SW480 (cell line): Measurements from ENCODE around the gene TRAPPC3L.

Experiments used
- DNase-seq: peaks from one replicate; pipeline ENCODE4 v3.0.0-alpha.2; 2016; ENCODE audit warnings: low spot score

The TRAPPC3L gene

DNA sequence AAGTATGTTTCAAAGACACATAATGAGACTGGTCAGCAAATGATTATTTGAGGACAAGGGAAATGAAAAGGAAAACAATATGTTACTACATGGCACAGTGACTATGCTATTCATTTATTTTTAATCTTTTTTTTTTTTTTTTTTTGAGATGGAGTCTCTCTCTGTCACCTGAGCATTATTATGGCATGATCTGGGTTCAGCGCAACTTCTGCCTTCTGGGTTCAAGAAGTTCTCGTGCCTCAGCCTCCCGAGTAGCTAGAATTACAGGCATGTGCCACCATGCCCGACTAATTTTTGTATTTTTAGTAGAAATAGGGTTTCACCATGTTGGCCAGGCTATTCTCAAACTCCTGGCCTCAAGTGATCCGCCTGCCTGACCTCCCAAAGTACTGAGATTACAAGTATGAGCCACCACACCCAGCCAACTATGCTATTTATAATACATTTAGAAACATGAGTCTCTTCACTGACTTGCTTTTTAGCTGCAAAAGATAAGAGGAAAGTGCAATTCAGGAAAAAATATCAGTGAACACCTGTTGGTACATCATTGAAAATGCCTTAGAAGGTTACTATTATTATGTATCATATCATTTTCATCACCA, 11.4 kb upstream of the TRAPPC3L start:
- DNase-seq: no peak

- no peak for DNase-seq
Measured at GRCh38 chr6:116556065-116556464, 10.6 kb upstream of the TRAPPC3L start.

DNA sequence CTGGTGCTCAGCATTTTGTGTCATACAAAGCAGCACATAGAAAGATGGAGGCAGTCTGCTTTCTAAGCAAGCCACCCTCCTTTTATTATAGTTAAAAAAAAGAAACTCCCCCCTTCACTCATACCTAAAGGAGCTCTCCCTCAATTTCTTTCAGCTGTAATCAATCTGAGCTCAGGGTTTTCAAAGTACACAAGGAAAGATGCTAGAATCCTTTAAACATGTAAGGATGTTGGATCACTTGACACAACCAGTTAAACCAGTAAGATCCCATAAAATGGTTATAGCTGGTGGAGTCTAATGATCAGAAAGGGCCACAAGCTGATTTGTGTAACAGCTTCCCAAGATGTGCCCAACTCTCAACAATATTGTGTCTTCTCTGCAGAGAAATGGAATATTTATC, 8.0 kb upstream of the TRAPPC3L start, which contains the start of gene CALHM4:
CALHM4 (plus strand) TSS at position 301 of the 400 bp plus-strand sequence; CDS start at position 344, 43 bp downstream.
- DNase-seq: no peak

- no peak for DNase-seq
Measured at GRCh38 chr6:116550796-116551195, 5.3 kb upstream of the TRAPPC3L start.

GRCh38 chr6:116547358-116547757, 1.9 kb upstream of the TRAPPC3L start:
- DNase-seq: no peak

DNA sequence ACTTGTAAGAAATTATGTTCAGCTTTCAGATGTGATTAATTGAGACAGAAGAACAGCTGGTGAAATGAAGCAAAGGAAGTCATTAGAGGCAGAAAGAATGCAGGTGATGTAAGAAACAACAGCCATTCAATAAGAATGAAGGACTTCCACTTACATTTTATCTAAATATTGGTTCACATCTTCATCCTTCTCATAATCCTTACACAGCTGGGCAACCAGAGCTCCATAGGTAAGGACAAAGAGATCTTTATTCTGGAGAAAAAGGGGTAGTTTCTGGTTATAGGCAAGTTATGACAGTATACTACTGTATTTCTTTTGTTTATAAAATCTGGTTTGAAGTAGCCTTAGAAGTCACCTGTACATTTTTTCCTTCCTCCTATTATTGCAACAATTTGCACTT, 2.3 kb downstream of the TRAPPC3L start:
- DNase-seq: no peak

- DNase-seq: no peak
Measured at GRCh38 chr6:116542426-116542825, 3.1 kb downstream of the TRAPPC3L start.

- peak; percentile 44 for DNase-seq
Measured at GRCh38 chr6:116536216-116536621, 9.3 kb downstream of the TRAPPC3L start.

DNA sequence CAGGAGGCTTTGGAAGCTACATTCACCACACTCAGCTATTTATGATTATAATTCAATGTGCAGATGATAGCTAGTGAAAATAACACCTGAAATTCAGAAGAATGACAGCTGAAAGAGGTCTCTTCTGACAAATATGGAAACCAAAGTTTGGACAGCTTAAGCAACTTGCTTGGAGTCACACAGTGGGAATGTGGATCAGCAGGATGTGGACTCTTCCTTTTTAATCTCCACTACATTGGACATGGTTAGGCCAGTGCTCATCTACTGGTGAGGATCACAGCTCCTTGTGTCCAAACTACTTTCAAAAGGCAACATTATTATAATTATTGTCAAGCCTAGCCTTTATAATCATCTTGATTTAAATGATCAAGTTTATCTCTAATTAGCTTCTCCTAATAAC, 10.4 kb downstream of the TRAPPC3L start:
- no peak for DNase-seq

DNA sequence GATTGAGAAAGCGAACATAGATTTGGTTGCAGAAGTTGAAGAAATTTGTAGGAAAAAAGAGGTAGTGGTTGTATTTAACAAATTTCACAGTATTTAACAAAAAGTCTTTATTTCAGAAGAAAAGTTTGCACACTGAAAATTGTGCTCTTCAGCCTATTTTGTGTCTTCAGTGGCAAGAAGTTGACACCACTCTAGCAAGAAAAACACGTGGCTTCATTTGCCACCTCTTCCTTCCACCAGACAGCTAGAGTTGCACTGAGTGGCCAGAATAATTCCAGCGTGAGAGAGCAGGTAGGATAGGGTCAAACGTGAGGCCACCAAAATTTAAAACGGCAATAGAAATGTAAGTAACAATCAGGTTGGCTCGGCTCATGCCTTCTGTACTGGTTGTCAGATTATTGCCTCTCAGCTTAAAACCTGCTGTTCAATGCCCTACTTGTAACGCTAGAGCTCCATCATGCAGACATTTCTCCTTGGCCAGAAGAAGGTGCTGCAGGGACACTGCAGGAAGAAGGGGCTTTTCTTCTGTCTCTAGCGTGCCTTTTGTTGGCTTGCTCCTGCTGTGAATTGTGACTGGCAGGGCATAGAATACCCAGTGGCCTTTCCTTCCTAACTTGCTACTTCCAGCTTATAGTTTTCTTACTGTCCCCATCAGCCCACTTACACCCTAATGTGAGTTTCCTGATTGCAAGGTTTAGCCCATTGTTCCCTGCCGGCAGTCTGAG, 12.1 kb downstream of the TRAPPC3L start:
- no peak for DNase-seq

DNA sequence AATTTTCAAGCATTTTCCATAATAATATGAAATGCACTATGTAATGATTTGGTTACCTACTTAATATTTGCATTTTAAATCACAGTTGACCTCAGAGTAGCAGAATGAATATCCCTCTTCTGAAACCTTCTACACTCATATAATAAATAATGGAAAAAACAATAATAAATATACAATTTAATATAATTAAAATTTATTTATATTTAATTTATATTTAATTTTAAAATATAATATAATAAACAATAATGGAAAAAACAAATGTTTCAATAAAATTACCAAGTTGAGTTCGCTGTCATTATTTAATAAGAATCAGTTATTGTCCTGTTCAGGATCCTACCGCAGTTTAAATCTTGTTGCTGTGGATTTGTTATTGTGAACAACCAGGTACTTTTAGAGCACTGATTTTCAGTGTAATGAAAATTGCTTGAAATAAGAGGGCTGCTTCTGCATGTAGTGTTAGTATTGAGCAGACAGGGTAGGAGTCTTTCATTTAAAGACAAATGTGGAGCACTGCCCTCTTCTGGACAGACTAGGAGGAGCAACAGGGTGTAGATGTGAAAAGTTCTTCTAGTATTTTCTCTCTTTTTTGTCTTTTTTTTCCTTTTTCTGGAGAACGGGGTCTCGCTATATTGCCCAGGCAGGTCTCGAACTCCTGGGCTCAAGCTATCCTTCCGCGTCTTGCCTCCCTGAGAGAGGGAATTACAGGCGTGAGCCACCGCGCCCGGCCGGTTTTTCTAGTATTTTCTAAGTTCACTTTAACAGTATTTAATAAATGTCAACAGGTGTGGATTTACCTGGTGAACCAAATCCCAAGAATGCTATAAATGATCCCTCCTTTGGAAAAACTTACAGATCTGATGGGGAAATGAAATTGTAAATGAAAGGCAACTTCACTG, 13.6 kb downstream of the TRAPPC3L start:
- DNase-seq: peak; percentile 56

DNA sequence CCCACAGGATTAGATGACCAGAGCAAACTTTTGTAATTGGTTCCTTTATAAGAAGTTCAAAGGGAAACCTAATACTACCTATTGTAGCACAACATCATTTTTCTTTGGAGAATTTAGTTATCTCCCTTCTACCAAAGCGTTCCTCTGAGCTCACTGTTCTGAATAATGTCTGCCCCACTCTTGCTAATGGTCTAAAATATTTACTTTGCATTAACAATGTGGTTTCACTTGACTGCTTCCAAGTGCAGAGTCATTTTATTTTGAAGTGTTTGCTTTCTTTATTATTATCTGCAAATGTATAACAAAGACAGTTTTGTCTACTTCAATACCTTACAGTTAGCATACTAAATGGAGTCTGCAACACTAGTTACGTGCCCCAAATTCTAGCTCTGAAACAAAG, 15.0 kb downstream of the TRAPPC3L start:
- DNase-seq: no peak

- no peak for DNase-seq
Measured at GRCh38 chr6:116529466-116530290, 15.8 kb downstream of the TRAPPC3L start.

DNA sequence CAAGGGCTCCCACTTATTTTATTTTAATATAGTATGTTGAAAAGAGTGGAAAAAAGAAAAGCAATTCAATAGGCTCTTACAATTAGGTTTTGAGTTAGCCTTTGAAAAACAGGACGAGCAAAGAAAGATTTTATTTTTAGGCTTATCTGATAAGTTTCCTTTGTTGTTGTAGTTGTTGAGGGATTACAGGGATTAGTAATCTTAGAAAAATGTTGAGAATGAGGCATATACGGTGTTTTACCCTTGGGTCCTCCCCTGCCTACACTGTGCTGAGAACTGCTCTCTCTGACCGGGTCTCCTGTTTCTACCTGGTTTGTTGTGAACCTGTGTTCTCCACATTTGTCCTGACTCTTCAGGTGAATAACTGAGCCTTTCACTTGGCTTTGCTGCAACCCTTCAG, 16.7 kb downstream of the TRAPPC3L start:
- DNase-seq: no peak

DNA sequence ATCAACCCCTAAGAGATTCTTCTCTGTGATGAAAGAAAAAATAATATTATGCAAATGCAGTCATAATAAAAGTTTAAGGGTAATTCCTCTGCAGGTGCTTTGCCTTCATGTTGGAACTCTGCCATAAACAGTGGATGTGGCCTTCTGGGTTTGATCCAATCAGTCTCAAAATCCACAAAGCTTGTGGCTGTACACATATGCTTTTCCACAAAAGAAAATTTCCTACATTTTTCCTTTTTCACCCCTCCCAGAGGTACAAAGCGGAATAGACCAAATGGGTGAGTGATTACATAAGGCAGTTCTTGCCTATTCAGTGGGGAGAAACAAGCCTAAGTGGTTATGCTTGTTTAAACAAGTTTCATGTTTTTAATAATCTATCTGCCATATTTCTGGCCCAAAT, 17.4 kb downstream of the TRAPPC3L start:
- DNase-seq: no peak

GRCh38 chr6:116524236-116524635, 21.2 kb downstream of the TRAPPC3L start:
- no peak for DNase-seq

GRCh38 chr6:116522896-116523295, 22.6 kb downstream of the TRAPPC3L start:
- no peak for DNase-seq

- DNase-seq: no peak
Measured at GRCh38 chr6:116518621-116519368, 26.7 kb downstream of the TRAPPC3L start.

DNA sequence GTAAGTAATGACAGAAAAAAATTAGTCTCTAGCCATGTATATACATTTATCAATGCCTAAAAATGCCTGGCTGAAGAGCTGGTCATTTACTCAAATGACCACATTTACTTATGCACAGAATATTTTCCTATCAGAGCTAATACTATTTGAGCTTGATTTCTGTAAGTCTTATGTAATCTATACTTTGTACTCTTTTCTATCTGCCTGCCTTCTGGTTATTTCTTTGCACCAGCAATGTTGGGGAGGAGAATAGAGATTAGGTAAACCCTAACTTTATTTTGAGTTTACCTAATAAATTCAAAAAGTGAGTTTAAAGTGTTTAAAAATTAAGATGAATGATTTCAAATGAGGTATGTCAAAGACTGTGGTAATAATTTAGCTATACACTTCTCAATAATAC, 30.3 kb downstream of the TRAPPC3L start:
- DNase-seq: no peak

GRCh38 chr6:116514111-116514510, 31.4 kb downstream of the TRAPPC3L start:
- DNase-seq: no peak

DNA sequence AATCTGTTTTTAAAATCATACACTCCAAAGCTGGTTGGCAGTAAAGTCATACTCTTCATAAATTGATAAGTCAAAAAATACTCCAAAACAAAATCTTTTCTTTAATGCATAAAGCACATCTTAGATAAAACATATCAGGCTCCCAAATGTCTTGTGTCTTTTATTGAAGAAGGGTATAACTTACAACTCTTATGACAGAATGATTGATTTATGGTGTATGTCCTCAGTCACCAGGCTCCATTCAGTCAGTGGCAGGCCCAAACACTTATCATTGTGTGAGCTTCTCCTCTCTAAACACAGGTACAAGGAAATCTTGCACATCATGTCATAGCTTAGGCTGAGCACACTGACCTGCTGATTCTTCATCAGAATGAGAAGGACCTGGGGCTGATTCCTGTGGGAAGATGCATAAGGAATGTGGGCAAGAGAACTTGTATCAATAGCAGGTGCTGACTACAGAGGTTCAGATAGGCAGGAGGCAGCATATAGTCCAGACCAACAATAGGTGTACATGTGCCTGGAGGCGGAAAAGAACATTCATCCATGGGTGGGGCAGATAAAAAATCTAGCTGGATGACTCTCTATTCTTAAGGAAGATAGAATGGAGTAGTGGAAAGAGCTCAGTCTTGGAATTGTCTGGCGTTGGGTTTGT, 32.1 kb downstream of the TRAPPC3L start:
- DNase-seq: no peak
